HepG2 (cell line): Measurements from ENCODE around the gene MC1R. TPM values are rescaled to one million over a fixed set of nuclear protein-coding genes. Genes with fewer than 3 reads are reported as not detected.

ENCODE experiments used
- ATAC-seq: fragments of 200-7000 bp; cut with Tn5 transposase; 3 replicates; pipeline ENCODE4 v1.9.1; 2020; ENCODE audit warnings: mild to moderate bottlenecking, moderate library complexity
- BruUV-seq: library from RNA; stranded (reverse); fragments of 400-500 nt; replicated peaks from 2 replicates; lab custom pipeline; 2021; lab: Mats Ljungman, UMichigan
- CTCF ChIA-PET: fragments of 300-600 bp; formaldehyde crosslinking; extraction: SDS; loops from one replicate; lab custom pipeline; 2021; ENCODE audit warnings: low total read pairs, inconsistent platforms, low intra/inter-chr PET ratio; lab: Yijun Ruan, JAX
- POLR2A ChIA-PET: fragments of 350-600 bp; sonication (Branson Sonifier 250); formaldehyde crosslinking; loops from one replicate; lab custom pipeline; 2020; ENCODE audit warnings: antibody characterized with exemption, inconsistent platforms; lab: Yijun Ruan, JAX
- DNase-seq: peaks from one replicate; pipeline ENCODE4 v3.0.0-alpha.2; 2015; ENCODE audit warnings: low spot score
- FAIRE-seq: peaks from 3 replicates; lab custom pipeline; 2011; peaks lifted over from hg19 to GRCh38; lab: Jason Lieb, UNC
- H2AFZ ChIP-seq: one replicate; pipeline ENCODE4 v1.6.1; 2011; ENCODE audit warnings: low read length, inconsistent platforms
- H3K27ac ChIP-seq: fragments of 300-600 bp; 3 replicates; pipeline ENCODE4 v1.8.0; 2011; ENCODE audit warnings: mixed run types, mild to moderate bottlenecking, mixed read lengths, low read length, inconsistent platforms; ENCODE audit not compliant: insufficient read depth; ENCODE audit errors: extremely low read length
- H3K27me3 ChIP-seq, 2 experiments: fragments of 200-600 bp in 1 of 2; 2 replicates in 1 of 2; 3 replicates in 1 of 2; pipeline versions ENCODE4 v1.6.0 to v1.8.0; 2011; ENCODE audit warnings: low read length in 2 of 2, mild to moderate bottlenecking in 2 of 2, moderate library complexity in 2 of 2, inconsistent platforms in 1 of 2; ENCODE audit not compliant: insufficient read depth in 2 of 2, control insufficient read depth in 1 of 2
- H3K36me3 ChIP-seq, 2 experiments: fragments of 200-600 bp in 1 of 2; replicated peaks in 1 of 2; 2 replicates in 1 of 2; 3 replicates in 1 of 2; pipeline versions ENCODE4 v1.5.1 to v1.8.0; 2011; ENCODE audit warnings: low read length in 2 of 2, inconsistent platforms in 1 of 2; ENCODE audit not compliant: insufficient read depth in 2 of 2, control insufficient read depth in 1 of 2
- H3K4me1 ChIP-seq: 2 replicates; pipeline ENCODE4 v1.5.1; 2012; ENCODE audit warnings: low read length, inconsistent platforms; ENCODE audit not compliant: insufficient read depth
- H3K4me2 ChIP-seq: 2 replicates; pipeline ENCODE4 v1.6.0; 2011; ENCODE audit warnings: low read depth, low read length, inconsistent platforms
- H3K4me3 ChIP-seq, 3 experiments: fragments of 200-600 bp in 1 of 3; sonication (generic), shearing (Covaris generic) in 1 of 3; replicated peaks in 1 of 3; 2 replicates each; pipeline ENCODE4 v1.5.1; 2011 to 2016; ENCODE audit warnings: low read length in 3 of 3, inconsistent platforms in 2 of 3, low read depth in 2 of 3, mild to moderate bottlenecking in 2 of 3, control low read depth in 1 of 3, mixed read lengths in 1 of 3; ENCODE audit not compliant: insufficient read depth in 1 of 3
- H3K79me2 ChIP-seq: one replicate; pipeline ENCODE4 v1.6.1; 2011; ENCODE audit warnings: low read length, inconsistent platforms; ENCODE audit not compliant: insufficient read depth
- H3K9ac ChIP-seq: 2 replicates; pipeline ENCODE4 v1.6.0; 2011; ENCODE audit warnings: mild to moderate bottlenecking, low read depth, low read length, inconsistent platforms; ENCODE audit not compliant: insufficient read depth
- H3K9me3 ChIP-seq: 2 replicates; pipeline ENCODE4 v1.5.1; 2012; ENCODE audit warnings: mild to moderate bottlenecking, low read length
- H4K20me1 ChIP-seq: 2 replicates; pipeline ENCODE4 v1.6.0; 2011; ENCODE audit warnings: inconsistent platforms, mild to moderate bottlenecking, low read length, moderate library complexity; ENCODE audit not compliant: insufficient read depth
- AGO2 ChIP-seq: fragments of 200-400 bp; formaldehyde crosslinking; optimal IDR thresholded peaks from 2 replicates; pipeline ENCODE3; 2017; ENCODE audit warnings: mild to moderate bottlenecking, low read depth, low read length, moderate library complexity
- ARID4A ChIP-seq: sonication (generic); formaldehyde crosslinking; IDR thresholded peaks from 2 replicates; pipeline ENCODE4 v1.5.0; 2020; ENCODE audit warnings: mild to moderate bottlenecking, missing genetic modification reagents, borderline replicate concordance
- ARNT2 ChIP-seq: sonication (generic); formaldehyde crosslinking; IDR thresholded peaks from 2 replicates; pipeline ENCODE4 v1.8.0; 2022; ENCODE audit warnings: mild to moderate bottlenecking, low read depth, missing genetic modification reagents, moderate library complexity
- ELF4 ChIP-seq: sonication (generic); formaldehyde crosslinking; IDR thresholded peaks from 2 replicates; pipeline ENCODE4 v1.5.0; 2020; ENCODE audit warnings: missing genetic modification reagents, mild to moderate bottlenecking, moderate library complexity, borderline replicate concordance
- IRF2 ChIP-seq: IDR thresholded peaks from 2 replicates; pipeline ENCODE4 v1.6.1; 2018; ENCODE audit warnings: missing genetic modification reagents, missing compliant biosample characterization
- ZNF263 ChIP-seq: sonication (generic); formaldehyde crosslinking; IDR thresholded peaks from 2 replicates; pipeline ENCODE4 v1.4.0; 2020; ENCODE audit warnings: missing genetic modification reagents
- WGBS: methylation state at CpG from one replicate; pipeline ENCODE4 v1.1.6; 2017; ENCODE audit warnings: low lambda C conversion rate; 5-methylcytosine and 5-hydroxymethylcytosine counted together
- in situ Hi-C: cut with HindIII; loops from 2 replicates; pipeline ENCODE4 v1.10.0; 2017; ENCODE audit warnings: low pct_unique_long_range_greater_than_20kb; ENCODE audit not compliant: extremely low pct_ligation_motif_present
- intact Hi-C: fragments of 100-400 bp; cut with micrococcal nuclease; formaldehyde crosslinking; loops from one replicate; pipeline ENCODE4 v1.10.0; 2022; ENCODE audit not compliant: unreplicated experiment
- polyA plus RNA-seq, 8 experiments: library from polyadenylated mRNA; depleted of rRNA in 3 of 8; stranded (reverse) in 7 of 8; unstranded in 1 of 8; fragments of >200 nt; fragmentation: Illumina TruSeq in 4 of 8; extraction: Trizol in 4 of 8; gene quantifications; 2 replicates each; pipeline versions ENCODE4 v1.2.1 to v1.2.3, GENCODE V29; 2011 to 2016; ENCODE audit warnings: low read depth in 4 of 8, missing spikeins in 1 of 8, mixed read lengths in 1 of 8; ENCODE audit not compliant: insufficient read depth in 1 of 8
- total RNA-seq, 5 experiments: library from RNA; depleted of rRNA; stranded (reverse); fragments of >200 nt; fragmentation: Illumina TruSeq; extraction: Trizol; gene quantifications; 2 replicates each; pipeline ENCODE4 v1.2.3, GENCODE V29; 2016; ENCODE audit warnings: low read depth in 1 of 5
- TF ChIP-seq, protein P1 (sequence below): sonication (generic); formaldehyde crosslinking; IDR thresholded peaks from 2 replicates; pipeline ENCODE4 v1.5.1; 2020; ENCODE audit warnings: missing genetic modification reagents, mild to moderate bottlenecking, borderline replicate concordance
- TF ChIP-seq, protein P2 (sequence below): sonication (generic); formaldehyde crosslinking; IDR thresholded peaks from 2 replicates; pipeline ENCODE4 v1.4.0; 2020; ENCODE audit warnings: missing genetic modification reagents

Gene MC1R
- total and polyA plus RNA-seq, 2 of the 13 experiments (the other 11 are each of a cell fraction or from before 2014, with no cell fraction given) = 9.1 to 14.8 TPM

DNA sequence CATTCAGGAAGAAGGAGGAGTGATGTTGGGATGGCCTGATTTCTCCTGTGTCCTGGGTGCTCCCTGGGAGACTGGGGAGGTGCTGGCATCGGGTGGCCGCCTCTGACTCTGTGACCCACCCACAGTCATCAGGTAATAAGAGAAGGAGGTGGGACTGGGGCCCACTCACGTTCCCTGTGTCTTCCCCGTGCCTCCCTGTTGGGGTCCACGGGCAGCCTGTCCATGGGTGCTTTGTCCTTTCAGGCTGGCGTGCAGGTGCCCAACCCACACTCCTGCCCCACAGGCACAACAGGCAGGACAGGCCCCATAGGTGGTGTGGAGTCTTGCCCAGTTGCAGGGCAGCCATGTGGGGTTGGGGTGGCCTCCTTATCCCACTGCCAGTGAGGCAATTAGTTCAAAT lies 33.9 kb downstream of the MC1R start:
- no peak for DNase-seq
- no peak for FAIRE-seq
- Histone ChIP-seq H2AFZ (no peak overlapping the region), H3K27ac (no peak overlapping the region), H3K4me2 (no peak overlapping the region), H3K4me1 (peaks cover 15% of the 10 kb centered on the region), H3K79me2 (peaks cover 15% of the 10 kb centered on the region), H4K20me1 (no peaks in the 10 kb centered on the region), H3K27me3 (no peaks in the 10 kb centered on the region), H3K4me3 (no peak overlapping the region), H3K36me3 (peaks cover 18 to 21% of the 10 kb centered on the region in 2 experiments), H3K9me3 (no peaks in the 10 kb centered on the region), H3K9ac (no peak overlapping the region)
- BruUV-seq = no TSS peak
- POLR2A ChIA-PET = no interaction called here
- intact Hi-C loops = no loop called here
- CTCF ChIA-PET = no interaction called here
- TF ChIP-seq, protein P1, sequence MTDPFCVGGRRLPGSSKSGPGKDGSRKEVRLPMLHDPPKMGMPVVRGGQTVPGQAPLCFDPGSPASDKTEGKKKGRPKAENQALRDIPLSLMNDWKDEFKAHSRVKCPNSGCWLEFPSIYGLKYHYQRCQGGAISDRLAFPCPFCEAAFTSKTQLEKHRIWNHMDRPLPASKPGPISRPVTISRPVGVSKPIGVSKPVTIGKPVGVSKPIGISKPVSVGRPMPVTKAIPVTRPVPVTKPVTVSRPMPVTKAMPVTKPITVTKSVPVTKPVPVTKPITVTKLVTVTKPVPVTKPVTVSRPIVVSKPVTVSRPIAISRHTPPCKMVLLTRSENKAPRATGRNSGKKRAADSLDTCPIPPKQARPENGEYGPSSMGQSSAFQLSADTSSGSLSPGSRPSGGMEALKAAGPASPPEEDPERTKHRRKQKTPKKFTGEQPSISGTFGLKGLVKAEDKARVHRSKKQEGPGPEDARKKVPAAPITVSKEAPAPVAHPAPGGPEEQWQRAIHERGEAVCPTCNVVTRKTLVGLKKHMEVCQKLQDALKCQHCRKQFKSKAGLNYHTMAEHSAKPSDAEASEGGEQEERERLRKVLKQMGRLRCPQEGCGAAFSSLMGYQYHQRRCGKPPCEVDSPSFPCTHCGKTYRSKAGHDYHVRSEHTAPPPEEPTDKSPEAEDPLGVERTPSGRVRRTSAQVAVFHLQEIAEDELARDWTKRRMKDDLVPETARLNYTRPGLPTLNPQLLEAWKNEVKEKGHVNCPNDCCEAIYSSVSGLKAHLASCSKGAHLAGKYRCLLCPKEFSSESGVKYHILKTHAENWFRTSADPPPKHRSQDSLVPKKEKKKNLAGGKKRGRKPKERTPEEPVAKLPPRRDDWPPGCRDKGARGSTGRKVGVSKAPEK (CRISPR knock-in tag) = no peak
- TF ChIP-seq AGO2 = peak; percentile 21
- 91% methylated on average over 6 of the region's 6 CpGs for WGBS
- no peak for ATAC-seq
- in situ Hi-C loops = no loop called here

GRCh38 chr16:89953671-89954406 lies 35.2 kb downstream of the MC1R start:
- 95% methylated on average over 11 of the region's 11 CpGs for WGBS
- Histone ChIP-seq H3K4me1 (peaks cover 12% of the 10 kb centered on the region), H3K79me2 (peaks cover 15% of the 10 kb centered on the region), H3K9me3 (no peaks in the 10 kb centered on the region), H3K4me3 (no peak overlapping the region), H3K27ac (no peak overlapping the region), H3K36me3 (peaks cover 23 to 34% of the 10 kb centered on the region in 2 experiments), H2AFZ (no peak overlapping the region), H3K9ac (no peak overlapping the region), H3K4me2 (no peak overlapping the region), H4K20me1 (no peaks in the 10 kb centered on the region), H3K27me3 (no peaks in the 10 kb centered on the region)
- intact Hi-C loops = no loop called here
- in situ Hi-C loops = no loop called here
- ChIA-PET CTCF (no interaction called here), POLR2A (interaction anchor here (0.9 to 1.5 kb wide), 2 partner anchors 19 to 32 kb away, joined by 3 read pairs; no protein-coding TSS in a partner anchor)
- DNase-seq (no peak), FAIRE-seq (no peak), ATAC-seq (no peak)
- BruUV-seq = no TSS peak
- TF ChIP-seq IRF2 (no peak), ZNF263 (CRISPR knock-in tag) (no peak), ARID4A (no peak), ARNT2 (CRISPR knock-in tag) (no peak), ELF4 (CRISPR knock-in tag) (no peak)
- TF ChIP-seq, protein P2, sequence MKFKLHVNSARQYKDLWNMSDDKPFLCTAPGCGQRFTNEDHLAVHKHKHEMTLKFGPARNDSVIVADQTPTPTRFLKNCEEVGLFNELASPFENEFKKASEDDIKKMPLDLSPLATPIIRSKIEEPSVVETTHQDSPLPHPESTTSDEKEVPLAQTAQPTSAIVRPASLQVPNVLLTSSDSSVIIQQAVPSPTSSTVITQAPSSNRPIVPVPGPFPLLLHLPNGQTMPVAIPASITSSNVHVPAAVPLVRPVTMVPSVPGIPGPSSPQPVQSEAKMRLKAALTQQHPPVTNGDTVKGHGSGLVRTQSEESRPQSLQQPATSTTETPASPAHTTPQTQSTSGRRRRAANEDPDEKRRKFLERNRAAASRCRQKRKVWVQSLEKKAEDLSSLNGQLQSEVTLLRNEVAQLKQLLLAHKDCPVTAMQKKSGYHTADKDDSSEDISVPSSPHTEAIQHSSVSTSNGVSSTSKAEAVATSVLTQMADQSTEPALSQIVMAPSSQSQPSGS (CRISPR knock-in tag) = no peak
